Tongue (tissue), 2 donors: ENCODE measurements around the gene TLE5. TPM values are rescaled to one million over a fixed set of nuclear protein-coding genes. Genes with fewer than 3 reads are reported as not detected.
"Not testable (repeated sequence)": the region's sequence is repeated elsewhere in the genome, so short reads cannot be mapped to it uniquely, and the experiment has no call there.

Experiments used
- DNase-seq: peaks from one replicate; pipeline ENCODE4 v3.0.0-alpha.2; 2015
- total RNA-seq: library from RNA; depleted of rRNA; stranded (reverse); fragments of >200 nt; gene quantifications from one replicate; pipeline ENCODE4 v1.2.3, GENCODE V29; 2014

Gene TLE5
- total RNA-seq, 1 donor from 2014 or later = 169 TPM

- no peak for DNase-seq
Measured at GRCh38 chr19:3096267-3096901, 34.1 kb upstream of the TLE5 start.

- DNase-seq = no peak
Measured at GRCh38 chr19:3095441-3096191, 33.3 kb upstream of the TLE5 start.

- DNase-seq = peak; percentile 54
Measured at GRCh38 chr19:3094601-3095440, 32.5 kb upstream of the TLE5 start.

GRCh38 chr19:3089299-3089855 lies 27.1 kb upstream of the TLE5 start:
- DNase-seq = not testable (repeated sequence)

- no peak for DNase-seq
Measured at GRCh38 chr19:3087769-3088168, 25.5 kb upstream of the TLE5 start.

GRCh38 chr19:3084943-3085342 lies 22.6 kb upstream of the TLE5 start:
- no peak for DNase-seq

GRCh38 chr19:3083964-3084363 lies 21.7 kb upstream of the TLE5 start:
- DNase-seq = no peak

- DNase-seq = no peak
Measured at GRCh38 chr19:3082331-3082730, 20.0 kb upstream of the TLE5 start.

GRCh38 chr19:3080286-3080685 lies 18.0 kb upstream of the TLE5 start:
- no peak for DNase-seq

GRCh38 chr19:3079578-3079977 lies 17.3 kb upstream of the TLE5 start:
- DNase-seq = no peak

- DNase-seq = no peak
Measured at GRCh38 chr19:3075605-3076431, 13.5 kb upstream of the TLE5 start.

GRCh38 chr19:3073931-3074595 lies 11.8 kb upstream of the TLE5 start:
- DNase-seq = no peak

- peak; percentile 97 for DNase-seq
Measured at GRCh38 chr19:3073159-3073563, 10.9 kb upstream of the TLE5 start.

GRCh38 chr19:3071768-3072167 lies 9.5 kb upstream of the TLE5 start:
- DNase-seq = peak; percentile 79

GRCh38 chr19:3068071-3068470 lies 5.8 kb upstream of the TLE5 start:
- peak; percentile 93 for DNase-seq

GRCh38 chr19:3067563-3067962 lies 5.3 kb upstream of the TLE5 start:
- DNase-seq = no peak

- no peak for DNase-seq
Measured at GRCh38 chr19:3066482-3067049, 4.3 kb upstream of the TLE5 start.

GRCh38 chr19:3065675-3066357 lies 3.5 kb upstream of the TLE5 start:
- no peak for DNase-seq

- no peak for DNase-seq
Measured at GRCh38 chr19:3064011-3064330, 1.7 kb upstream of the TLE5 start.
